Mesenchymal stem cell (in vitro differentiated cells and primary cell): ENCODE results near the gene TIAM2.

ENCODE experiments used
- DNase-seq: peaks from one replicate; pipeline ENCODE4 v3.0.0-alpha.2; 2013
- H2AFZ ChIP-seq: one replicate; pipeline ENCODE4 v1.6.1; 2013; ENCODE audit warnings: low read depth, mild to moderate bottlenecking, control low read depth, inconsistent platforms, low read length, moderate library complexity
- H2AK5ac ChIP-seq: 2 replicates; pipeline ENCODE4 v1.6.1; 2013; ENCODE audit warnings: low read length, moderate library complexity, mild to moderate bottlenecking, inconsistent platforms; ENCODE audit not compliant: severe bottlenecking
- H2BK120ac ChIP-seq: one replicate; pipeline ENCODE4 v1.6.1; 2013; ENCODE audit warnings: low read depth, mild to moderate bottlenecking, inconsistent platforms, low read length, moderate library complexity
- H2BK12ac ChIP-seq, 2 experiments: one replicate each; pipeline ENCODE4 v1.6.1; 2013; ENCODE audit warnings: inconsistent platforms in 2 of 2, low read length in 2 of 2, mild to moderate bottlenecking in 2 of 2, moderate library complexity in 2 of 2, control low read depth in 1 of 2
- H2BK15ac ChIP-seq: one replicate; pipeline ENCODE4 v1.6.1; 2013; ENCODE audit warnings: mild to moderate bottlenecking, low read depth, inconsistent platforms; ENCODE audit not compliant: poor library complexity, severe bottlenecking
- H2BK5ac ChIP-seq: 2 replicates; pipeline ENCODE4 v1.6.1; 2013; ENCODE audit warnings: low read depth, mild to moderate bottlenecking, low read length, control low read depth, inconsistent platforms; ENCODE audit not compliant: poor library complexity, severe bottlenecking
- H3K14ac ChIP-seq, 2 experiments: one replicate each; pipeline ENCODE4 v1.6.1; 2013; ENCODE audit warnings: inconsistent platforms in 2 of 2, low read length in 2 of 2, control low read depth in 1 of 2, mild to moderate bottlenecking in 1 of 2, moderate library complexity in 1 of 2
- H3K18ac ChIP-seq, 2 experiments: one replicate each; pipeline ENCODE4 v1.6.1; 2013; ENCODE audit warnings: inconsistent platforms in 2 of 2, low read length in 2 of 2, control low read depth in 1 of 2, low read depth in 1 of 2, mild to moderate bottlenecking in 1 of 2
- H3K23ac ChIP-seq, 2 experiments: one replicate each; pipeline ENCODE4 v1.6.1; 2013; ENCODE audit warnings: inconsistent platforms in 2 of 2, low read length in 2 of 2, mild to moderate bottlenecking in 2 of 2, moderate library complexity in 2 of 2, control low read depth in 1 of 2
- H3K27ac ChIP-seq: 2 replicates; pipeline ENCODE4 v1.5.1; 2013; ENCODE audit warnings: mild to moderate bottlenecking, moderate library complexity, low read length, control low read depth, inconsistent platforms; ENCODE audit not compliant: poor library complexity, severe bottlenecking
- H3K27me3 ChIP-seq, 2 experiments: 2 replicates each; pipeline versions ENCODE4 v1.6.1 to v1.7.0; 2013; ENCODE audit warnings: low read length in 2 of 2, mild to moderate bottlenecking in 2 of 2, moderate library complexity in 2 of 2, control low read depth in 1 of 2, inconsistent platforms in 1 of 2; ENCODE audit not compliant: control insufficient read depth in 1 of 2, insufficient read depth in 1 of 2
- H3K36me3 ChIP-seq, 2 experiments: 2 replicates each; pipeline versions ENCODE4 v1.6.1 to v1.7.0; 2013; ENCODE audit warnings: low read length in 2 of 2, control low read depth in 1 of 2, inconsistent platforms in 1 of 2, low read depth in 1 of 2, mild to moderate bottlenecking in 1 of 2; ENCODE audit not compliant: insufficient read depth in 2 of 2, control insufficient read depth in 1 of 2
- H3K4ac ChIP-seq, 2 experiments: one replicate each; pipeline ENCODE4 v1.6.1; 2013; ENCODE audit warnings: inconsistent platforms in 2 of 2, low read length in 2 of 2, mild to moderate bottlenecking in 2 of 2, moderate library complexity in 2 of 2, control low read depth in 1 of 2, low read depth in 1 of 2
- H3K4me1 ChIP-seq: 2 replicates; pipeline ENCODE4 v1.6.1; 2013; ENCODE audit warnings: low read depth, low read length, control low read depth; ENCODE audit not compliant: control insufficient read depth, insufficient read depth
- H3K4me2 ChIP-seq: 2 replicates; pipeline ENCODE4 v1.6.1; 2013; ENCODE audit warnings: low read length, mild to moderate bottlenecking, inconsistent platforms; ENCODE audit not compliant: poor library complexity, severe bottlenecking
- H3K4me3 ChIP-seq, 2 experiments: 2 replicates each; pipeline versions ENCODE4 v1.5.1 to v1.7.0; 2013; ENCODE audit warnings: low read length in 2 of 2, mild to moderate bottlenecking in 2 of 2, control low read depth in 1 of 2, low read depth in 1 of 2; ENCODE audit not compliant: insufficient read depth in 1 of 2
- H3K79me1 ChIP-seq: replicated peaks from 2 replicates; pipeline ENCODE4 v1.6.1; 2013; ENCODE audit warnings: mild to moderate bottlenecking, control low read depth, low read length, inconsistent platforms; ENCODE audit not compliant: poor library complexity, severe bottlenecking
- H3K9ac ChIP-seq: 2 replicates; pipeline ENCODE4 v1.7.0; 2013; ENCODE audit warnings: mild to moderate bottlenecking, low read length, moderate library complexity
- H3K9me3 ChIP-seq: 2 replicates; pipeline ENCODE4 v1.7.0; 2013; ENCODE audit warnings: mild to moderate bottlenecking, low read length; ENCODE audit not compliant: control insufficient read depth
- H4K8ac ChIP-seq: one replicate; pipeline ENCODE4 v1.6.1; 2013; ENCODE audit warnings: inconsistent platforms, mild to moderate bottlenecking, low read length, moderate library complexity
- H4K91ac ChIP-seq: one replicate; pipeline ENCODE4 v1.6.1; 2013; ENCODE audit warnings: mild to moderate bottlenecking, low read length, inconsistent platforms
- WGBS: methylation state at CpG from one replicate; pipeline ENCODE4 v1.1.7; 2013; ENCODE audit warnings: mixed read lengths; 5-methylcytosine and 5-hydroxymethylcytosine counted together

Gene TIAM2

GRCh38 chr6:154993026-154993425, 2.1 kb upstream of the TIAM2 start:
- Histone ChIP-seq H3K14ac (no peak overlapping the region), H2BK5ac (no peak overlapping the region), H3K4me3 (no peak overlapping the region), H2BK12ac (no peak overlapping the region), H3K27me3 (peaks cover 9% of the 10 kb centered on the region in 2 experiments), H3K4me2 (no peak overlapping the region), H3K23ac (no peak overlapping the region), H3K18ac (no peak overlapping the region), H4K8ac (no peak overlapping the region), H2BK120ac (no peak overlapping the region), H3K79me1 (no peaks in the 10 kb centered on the region), H3K9ac (no peak overlapping the region), H4K91ac (no peak overlapping the region), H3K36me3 (no peaks in the 10 kb centered on the region), H3K27ac (no peak overlapping the region), H3K9me3 (no peaks in the 10 kb centered on the region), H2AK5ac (no peak overlapping the region), H3K4me1 (peaks cover 14% of the 10 kb centered on the region), H3K4ac (no peak overlapping the region), H2AFZ (no peak overlapping the region), H2BK15ac (no peak overlapping the region)
- 92% methylated on average over 2 of the region's 6 CpGs for WGBS
- no peak for DNase-seq

GRCh38 chr6:154993710-154994109, 1.4 kb upstream of the TIAM2 start:
- Histone ChIP-seq H3K9ac (no peak overlapping the region), H3K27ac (no peak overlapping the region), H3K4me1 (peaks cover 14% of the 10 kb centered on the region), H3K14ac (no peak overlapping the region), H3K79me1 (no peaks in the 10 kb centered on the region), H4K8ac (no peak overlapping the region), H3K4me2 (no peak overlapping the region), H3K9me3 (no peaks in the 10 kb centered on the region), H3K4ac (no peak overlapping the region), H4K91ac (no peak overlapping the region), H2BK12ac (no peak overlapping the region), H2AFZ (no peak overlapping the region), H3K23ac (no peak overlapping the region), H2BK15ac (peak overlapping the region; percentile 44), H2BK5ac (no peak overlapping the region), H2BK120ac (no peak overlapping the region), H3K18ac (no peak overlapping the region), H3K4me3 (no peak overlapping the region), H2AK5ac (no peak overlapping the region), H3K36me3 (no peaks in the 10 kb centered on the region), H3K27me3 (peaks cover 9 to 10% of the 10 kb centered on the region in 2 experiments)
- no peak for DNase-seq
- 91% methylated on average over 13 of the region's 13 CpGs for WGBS

DNA sequence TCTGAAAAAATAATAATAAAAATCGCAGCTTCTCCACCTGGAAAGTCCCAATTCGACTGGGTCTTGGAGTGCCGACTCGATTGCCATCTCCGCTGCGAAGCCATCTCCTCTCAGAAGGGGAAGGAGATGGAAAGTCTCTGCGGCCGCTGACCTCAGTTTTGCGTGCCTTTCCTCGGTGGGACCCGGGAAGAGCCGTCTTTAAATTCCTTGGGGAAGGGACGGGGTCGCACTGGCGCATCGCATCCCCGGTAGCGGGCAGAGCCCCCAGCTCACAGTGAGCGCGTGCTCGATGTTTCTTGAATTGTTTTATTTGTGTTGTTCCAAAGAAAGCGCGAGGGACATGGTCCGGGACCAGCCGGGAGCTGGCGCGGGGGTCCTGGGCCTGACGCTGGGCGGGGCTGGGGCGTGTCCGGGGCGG, 270 bp upstream of the TIAM2 start:
- Histone ChIP-seq H2AFZ (no peak overlapping the region), H3K23ac (no peak overlapping the region), H3K4ac (no peak overlapping the region), H3K36me3 (no peaks in the 10 kb centered on the region), H3K79me1 (no peaks in the 10 kb centered on the region), H3K27ac (no peak overlapping the region), H3K9me3 (no peaks in the 10 kb centered on the region), H3K4me1 (peaks cover 14% of the 10 kb centered on the region), H2BK12ac (no peak overlapping the region), H2AK5ac (no peak overlapping the region), H4K91ac (no peak overlapping the region), H3K4me3 (peak overlapping the region; percentile 65 to 74), H2BK15ac (no peak overlapping the region), H2BK5ac (no peak overlapping the region), H3K27me3 (peaks cover 9 to 10% of the 10 kb centered on the region in 2 experiments), H2BK120ac (no peak overlapping the region), H3K9ac (no peak overlapping the region), H3K14ac (no peak overlapping the region), H3K18ac (no peak overlapping the region), H4K8ac (no peak overlapping the region), H3K4me2 (peak overlapping the region; percentile 100)
- DNase-seq: no peak
- 8% methylated on average over 30 of the region's 32 CpGs for WGBS

DNA sequence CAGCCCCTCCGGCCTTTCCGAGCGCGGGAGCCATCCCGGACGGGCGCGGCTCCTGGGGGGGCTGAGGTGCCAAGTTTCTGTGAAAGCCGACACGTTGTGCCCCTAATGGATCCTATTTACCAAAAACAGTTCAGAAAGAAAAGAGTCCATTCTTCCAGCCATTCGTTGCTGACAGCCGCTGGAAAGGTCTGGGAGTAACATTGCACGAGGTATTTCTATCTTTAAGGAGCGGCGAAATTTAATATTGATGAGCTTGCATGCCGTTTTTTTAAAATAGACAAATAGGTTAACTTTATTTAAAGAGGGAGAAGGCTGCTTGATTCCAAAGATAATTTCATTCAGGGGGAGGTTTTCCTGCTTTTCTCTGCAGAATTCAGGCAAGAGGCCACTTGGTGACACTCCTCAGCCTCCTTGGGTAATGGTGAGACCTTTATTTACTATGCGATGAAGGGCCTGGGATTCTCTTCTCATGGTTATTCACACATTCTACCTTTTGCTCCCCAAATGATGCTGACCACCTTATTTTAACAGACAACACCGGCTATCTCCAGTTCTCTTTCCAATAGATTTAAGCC, 988 bp downstream of the TIAM2 start:
- Histone ChIP-seq H2BK12ac (peak overlapping the region in 1 of 2 experiments; percentile 29), H3K4me3 (peak overlapping the region; percentile 74 to 83), H3K27me3 (peaks cover 9 to 10% of the 10 kb centered on the region in 2 experiments), H3K9ac (peak overlapping the region; percentile 70), H3K79me1 (no peaks in the 10 kb centered on the region), H3K4me2 (peak overlapping the region; percentile 100), H4K91ac (no peak overlapping the region), H4K8ac (no peak overlapping the region), H3K27ac (no peak overlapping the region), H3K4me1 (peaks cover 14% of the 10 kb centered on the region), H3K23ac (peak overlapping the region in 1 of 2 experiments; percentile 89), H2AFZ (peak overlapping the region; percentile 78), H3K18ac (peak overlapping the region in 1 of 2 experiments; percentile 57), H3K4ac (peak overlapping the region in 1 of 2 experiments; percentile 82), H2AK5ac (no peak overlapping the region), H3K9me3 (no peaks in the 10 kb centered on the region), H2BK15ac (no peak overlapping the region), H2BK5ac (no peak overlapping the region), H3K36me3 (no peaks in the 10 kb centered on the region), H2BK120ac (no peak overlapping the region), H3K14ac (peak overlapping the region in 1 of 2 experiments; percentile 72)
- DNase-seq: peak; percentile 12
- 11% methylated on average over 16 of the region's 18 CpGs for WGBS
